ENCODE measurements around the gene WBP2.

The WBP2 gene

DNA sequence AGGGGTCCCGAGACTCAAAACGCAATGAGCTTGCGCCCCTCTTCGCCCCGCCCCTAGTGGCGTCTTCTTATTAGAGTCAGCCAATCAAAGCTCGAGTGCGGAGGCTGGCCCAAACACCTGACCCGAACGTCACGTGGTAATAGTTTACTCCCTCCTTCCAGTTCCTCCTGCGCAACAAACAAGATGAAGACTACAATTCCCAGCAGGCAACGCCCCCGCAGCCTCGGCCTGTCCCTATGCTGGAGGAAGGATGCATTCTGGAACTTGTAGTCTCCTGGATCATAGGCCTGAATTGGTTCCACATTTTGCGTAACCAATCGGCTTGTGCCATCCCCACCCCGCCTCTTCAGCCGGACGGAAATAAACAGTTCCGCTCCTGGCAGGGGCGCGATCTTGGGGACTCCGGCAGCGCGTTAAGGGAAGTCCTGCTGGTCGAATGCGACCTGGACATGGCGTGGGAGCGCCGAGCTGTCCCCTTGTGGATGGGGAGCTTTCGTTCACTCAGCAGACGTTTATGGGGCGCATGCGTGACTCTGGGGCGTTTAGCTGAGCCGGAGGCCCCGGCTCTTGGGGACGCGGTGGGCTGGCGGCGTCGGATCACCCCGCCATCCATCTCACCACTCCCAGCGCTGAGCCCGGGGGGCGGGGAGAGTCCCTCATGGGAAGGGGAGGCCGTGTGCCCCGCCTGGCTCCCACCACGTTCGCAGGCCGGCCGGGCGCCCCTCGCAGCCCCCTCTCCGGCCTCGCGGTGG, at the start of gene WBP2:
Gene WBP2, minus strand, starts transcription at position 26 of the 752 bp plus-strand sequence. CDS start 38 bp downstream, outside the sequence.
- DNase-seq = peak; percentile 90

- no peak for DNase-seq
Observed at GRCh38 chr17:75902406-75902805, 47.3 kb upstream of the WBP2 start.

DNA sequence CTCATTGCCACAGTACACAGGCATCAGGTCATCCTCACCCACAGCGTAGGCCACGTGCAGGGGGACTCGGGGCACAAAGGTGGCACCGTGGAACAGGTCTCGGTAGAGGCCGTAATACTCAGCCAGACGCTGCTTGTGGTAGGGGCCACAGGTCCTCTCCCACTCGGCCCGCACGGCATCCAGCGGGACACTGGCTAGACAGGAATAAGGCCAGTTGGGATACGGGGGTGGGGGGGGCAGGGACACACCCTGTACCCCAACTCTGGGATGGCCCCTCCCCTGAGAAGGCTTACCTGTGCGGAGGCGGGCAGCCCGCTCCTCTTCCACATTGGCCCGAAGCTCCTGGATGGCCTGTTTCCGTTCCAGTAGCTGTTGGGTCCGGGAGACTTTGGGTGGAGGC, 46.6 kb upstream of the WBP2 start:
- DNase-seq = no peak

- no peak for DNase-seq
Observed at GRCh38 chr17:75900691-75901533, 45.8 kb upstream of the WBP2 start.

- DNase-seq = no peak
Observed at GRCh38 chr17:75899767-75900468, 44.8 kb upstream of the WBP2 start.

DNA sequence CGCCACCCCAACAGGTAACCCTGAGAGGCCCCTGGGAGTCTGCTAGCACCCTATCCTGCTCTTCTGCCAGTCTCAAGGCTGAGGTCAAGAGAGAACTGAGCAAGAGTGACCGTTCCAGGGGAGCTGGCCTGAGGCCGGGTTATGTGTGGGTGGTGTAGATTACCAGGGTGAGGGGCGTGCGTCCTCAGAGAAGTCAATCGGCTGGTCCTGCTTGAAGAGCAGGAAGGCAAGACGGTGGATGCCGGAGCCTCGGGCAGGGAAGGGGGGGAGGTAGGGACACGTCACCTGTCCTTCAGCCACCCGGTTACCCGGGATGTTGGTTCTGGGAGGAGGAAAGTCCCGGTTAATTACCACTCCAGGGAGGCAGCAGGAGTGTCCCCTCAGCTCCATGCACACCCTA, 44.2 kb upstream of the WBP2 start:
- DNase-seq = no peak

DNA sequence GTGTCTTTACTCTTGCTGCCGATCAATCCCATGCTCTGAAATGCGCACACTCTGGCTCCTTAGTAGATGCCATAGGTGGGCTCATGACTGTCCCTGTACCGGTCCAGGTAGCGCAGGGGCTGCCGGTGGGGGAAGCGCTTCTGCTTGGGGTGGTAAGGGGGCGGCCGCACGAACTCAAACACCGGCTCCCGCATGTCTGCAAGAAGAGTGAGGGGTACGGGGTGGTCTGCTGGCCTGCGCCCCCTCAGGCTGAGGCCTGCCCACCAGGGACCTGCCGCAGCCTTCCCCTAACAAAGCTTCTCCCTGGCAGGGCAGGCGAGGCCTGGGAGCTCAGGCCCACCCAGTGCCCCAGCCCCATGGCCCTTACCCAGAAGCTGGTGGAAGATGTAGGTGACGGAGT, 43.7 kb upstream of the WBP2 start:
- DNase-seq = no peak

GRCh38 chr17:75898065-75898464, 42.9 kb upstream of the WBP2 start:
- DNase-seq = no peak

- DNase-seq = no peak
Observed at GRCh38 chr17:75897160-75898019, 42.3 kb upstream of the WBP2 start.

DNA sequence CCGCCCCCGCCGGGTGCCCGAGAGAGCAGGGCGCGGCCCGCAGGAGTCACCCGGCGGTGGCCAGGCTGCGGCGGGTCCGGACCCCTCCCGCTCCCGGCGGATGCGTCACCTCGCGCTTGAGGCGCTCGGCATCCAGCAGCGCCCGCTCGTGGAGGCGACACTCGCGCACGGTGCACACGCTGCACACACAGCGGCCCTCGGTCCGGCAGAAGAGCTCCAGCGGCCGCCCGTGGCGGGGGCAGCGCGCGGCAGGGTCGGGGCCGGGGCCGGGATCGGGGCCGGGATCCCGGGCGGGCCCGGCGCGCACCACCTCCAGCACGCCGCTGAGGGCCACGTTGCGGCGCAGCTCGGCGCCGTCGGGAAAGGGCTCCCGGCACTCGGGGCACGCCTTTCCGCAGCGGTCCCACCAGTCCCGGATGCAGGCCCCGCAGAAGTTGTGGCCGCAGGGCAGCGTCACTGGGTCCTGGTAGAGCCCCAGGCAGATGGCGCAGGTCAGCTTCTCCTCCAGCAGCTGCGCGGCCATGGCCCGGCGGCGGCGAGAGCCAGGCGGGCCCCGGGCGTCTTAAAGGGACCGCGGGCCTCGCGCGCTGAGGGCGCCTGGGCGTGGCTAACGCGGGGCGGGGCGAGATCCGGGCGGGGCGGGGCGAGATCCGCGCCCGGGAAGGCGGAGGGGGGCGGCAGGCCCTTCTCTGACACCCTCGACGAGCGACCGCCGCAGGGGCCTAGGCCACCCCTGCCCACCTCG, 41.5 kb upstream of the WBP2 start, which contains the start of gene TRIM65:
Gene TRIM65, minus strand, starts transcription at position 537 of the 745 bp plus-strand sequence. Its CDS starts 14 bp downstream, at position 523.
- peak; percentile 81 for DNase-seq

- no peak for DNase-seq
Observed at GRCh38 chr17:75895370-75896155, 40.4 kb upstream of the WBP2 start.

- no peak for DNase-seq
Observed at GRCh38 chr17:75894049-75894733, 39.1 kb upstream of the WBP2 start.

- DNase-seq = no peak
Observed at GRCh38 chr17:75893305-75894048, 38.3 kb upstream of the WBP2 start.

DNA sequence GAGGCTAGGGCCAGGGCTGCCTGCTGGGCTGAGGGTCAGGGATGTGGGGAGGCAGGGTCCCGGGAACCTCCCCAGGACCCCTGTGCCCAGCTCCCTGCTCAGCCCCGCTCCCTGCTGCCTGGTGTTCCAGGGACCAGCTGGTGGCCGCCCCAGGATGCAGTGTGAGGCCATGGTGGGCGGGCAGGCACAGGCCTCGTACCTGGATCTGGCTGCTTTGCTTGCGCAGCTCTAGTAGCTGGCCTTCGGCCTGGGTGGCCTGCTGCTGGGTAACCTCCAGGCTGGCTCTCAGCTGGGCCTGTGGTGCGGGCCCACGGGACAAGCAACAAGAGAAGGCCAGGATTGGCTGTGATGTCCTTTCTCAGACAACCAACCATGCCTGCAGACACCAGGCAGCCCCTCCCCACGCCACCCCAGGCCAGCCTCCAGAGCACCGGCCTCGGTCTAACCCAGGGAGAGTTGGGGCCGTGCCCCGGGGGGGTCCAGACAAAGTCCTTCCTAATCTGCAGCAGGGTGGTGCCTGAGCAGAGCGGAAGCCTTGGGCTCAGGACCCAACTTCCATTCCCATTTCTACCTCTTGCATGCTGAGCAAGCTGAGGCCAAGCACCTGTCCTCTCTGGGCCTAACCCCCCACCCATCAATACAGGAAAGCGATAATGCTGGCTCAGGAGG, 37.6 kb upstream of the WBP2 start:
- DNase-seq = no peak

- DNase-seq = no peak
Observed at GRCh38 chr17:75891605-75892555, 36.7 kb upstream of the WBP2 start.

DNA sequence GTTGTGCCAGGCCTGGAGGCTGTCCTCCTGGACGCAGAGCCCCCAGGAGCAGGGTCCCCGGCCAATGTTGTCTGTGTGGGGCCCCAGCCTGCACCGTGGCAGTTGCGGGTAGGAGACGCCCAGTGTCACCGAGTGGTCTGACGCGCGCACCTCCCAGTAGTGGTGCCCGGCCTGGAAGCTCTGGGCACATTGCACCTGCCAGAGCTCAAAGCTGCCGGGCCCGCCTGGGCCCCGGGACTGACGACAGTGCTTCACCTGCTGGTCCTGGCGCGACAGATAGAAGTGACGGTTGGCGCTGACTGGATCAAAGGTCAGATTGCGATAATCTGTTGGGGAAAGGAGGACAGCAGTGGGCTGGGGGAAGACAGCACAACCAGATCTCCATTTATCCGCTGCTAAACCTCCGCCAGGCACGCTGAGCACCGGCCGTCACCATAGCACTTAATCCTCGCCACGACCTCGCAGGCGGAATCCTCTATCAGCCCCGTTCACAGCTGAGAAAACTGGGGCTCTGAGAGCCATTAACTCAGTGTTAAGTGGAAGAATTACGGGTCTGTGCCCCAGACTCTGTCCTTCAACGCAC, 36.0 kb upstream of the WBP2 start:
- DNase-seq = no peak

DNA sequence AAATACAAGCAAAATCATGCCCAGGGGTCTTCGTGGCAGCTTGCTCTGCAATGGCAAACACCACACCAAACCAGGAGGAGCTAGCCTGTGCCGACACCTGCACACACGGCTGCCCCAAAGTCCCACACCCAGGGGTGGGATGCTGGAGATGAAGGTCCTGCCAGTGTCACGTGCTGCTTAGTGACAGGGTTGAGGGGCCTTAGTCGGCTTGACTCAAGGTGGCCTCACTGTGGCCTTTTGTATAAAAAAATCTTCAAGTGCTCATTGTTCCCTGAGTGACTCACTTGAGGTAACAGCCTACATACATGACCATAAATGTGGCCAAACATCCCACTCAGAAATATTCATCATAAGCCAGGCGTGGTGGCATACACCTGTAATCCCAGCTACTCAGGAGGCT, 34.3 kb upstream of the WBP2 start:
- DNase-seq = no peak
